Testis (tissue), 2 donors: Measurements from ENCODE around the gene CYS1.

ENCODE experiments used
- CTCF ChIP-seq, 3 experiments: fragments of 450-650 bp in 2 of 3; fragments of 200-600 bp in 1 of 3; sonication (generic) in 1 of 3; IDR thresholded peaks; one replicate each; pipeline ENCODE4 v1.5.1; 2016 to 2019; ENCODE audit warnings: antibody characterized with exemption in 3 of 3, mild to moderate bottlenecking in 2 of 3, moderate library complexity in 1 of 3
- POLR2A ChIP-seq: fragments of 450-650 bp; IDR thresholded peaks from one replicate; pipeline ENCODE4 v1.6.1; 2017; ENCODE audit warnings: antibody characterized with exemption, mild to moderate bottlenecking, moderate library complexity

GRCh38 chr2:10035633-10036032, 44.6 kb downstream of the CYS1 start:
- TF ChIP-seq CTCF (IDR thresholded peaks at IDR 0.05) (no peak), POLR2A (no peak)
